Stimulated activated naive CD4-positive, alpha-beta T cell treated with Interleukin-2 at 50 U/mL for 16 hours (primary cell): ENCODE data around the gene TCF4.

Experiments
- DNase-seq: peaks from one replicate; lab custom pipeline; 2025; lab: John Stamatoyannopoulos, UW

TCF4 gene

DNA sequence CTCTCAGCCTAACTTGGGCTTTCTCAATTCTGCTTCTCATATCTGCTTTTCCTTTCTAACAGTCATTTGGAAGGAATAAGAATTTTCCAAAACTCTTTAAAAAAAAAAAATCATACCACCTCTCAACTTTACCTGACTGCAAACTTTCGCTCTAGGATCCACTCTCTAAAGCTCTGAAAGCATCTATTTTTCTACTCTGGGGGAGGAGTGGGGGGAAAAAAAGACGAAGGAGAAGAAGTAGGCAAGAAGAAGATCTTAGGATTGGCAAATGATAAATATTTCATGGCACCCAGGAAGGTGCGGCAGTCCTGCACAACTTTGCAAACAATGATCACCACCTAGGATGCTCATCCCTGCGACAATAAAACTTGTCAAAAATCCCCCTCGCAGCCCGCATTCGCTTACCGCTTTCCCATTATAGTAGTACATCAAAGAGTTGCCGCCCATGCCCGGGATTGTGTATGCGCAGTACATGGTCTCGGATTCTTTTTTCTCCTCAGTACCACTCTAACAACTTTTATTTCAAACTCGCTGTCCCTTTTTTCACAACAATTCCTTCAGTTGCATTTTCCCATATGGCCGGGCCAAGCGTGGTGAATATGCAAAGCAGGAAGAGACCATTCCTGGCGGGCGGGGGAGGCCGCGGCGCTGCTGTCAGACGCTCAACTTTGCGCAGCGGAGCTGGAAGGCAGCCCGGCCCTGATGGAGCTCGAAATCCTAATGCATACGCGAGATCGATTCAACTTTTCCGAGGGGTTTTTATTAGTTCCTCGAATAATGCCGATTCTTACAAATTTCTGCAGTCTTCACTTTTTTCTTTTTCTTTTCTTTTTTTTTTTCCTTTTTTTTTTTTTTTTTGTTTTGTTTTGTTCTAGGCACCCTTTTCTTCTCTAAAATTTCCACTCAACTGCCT is 266.5 kb downstream of the TCF4 start:
- no peak for DNase-seq

DNA sequence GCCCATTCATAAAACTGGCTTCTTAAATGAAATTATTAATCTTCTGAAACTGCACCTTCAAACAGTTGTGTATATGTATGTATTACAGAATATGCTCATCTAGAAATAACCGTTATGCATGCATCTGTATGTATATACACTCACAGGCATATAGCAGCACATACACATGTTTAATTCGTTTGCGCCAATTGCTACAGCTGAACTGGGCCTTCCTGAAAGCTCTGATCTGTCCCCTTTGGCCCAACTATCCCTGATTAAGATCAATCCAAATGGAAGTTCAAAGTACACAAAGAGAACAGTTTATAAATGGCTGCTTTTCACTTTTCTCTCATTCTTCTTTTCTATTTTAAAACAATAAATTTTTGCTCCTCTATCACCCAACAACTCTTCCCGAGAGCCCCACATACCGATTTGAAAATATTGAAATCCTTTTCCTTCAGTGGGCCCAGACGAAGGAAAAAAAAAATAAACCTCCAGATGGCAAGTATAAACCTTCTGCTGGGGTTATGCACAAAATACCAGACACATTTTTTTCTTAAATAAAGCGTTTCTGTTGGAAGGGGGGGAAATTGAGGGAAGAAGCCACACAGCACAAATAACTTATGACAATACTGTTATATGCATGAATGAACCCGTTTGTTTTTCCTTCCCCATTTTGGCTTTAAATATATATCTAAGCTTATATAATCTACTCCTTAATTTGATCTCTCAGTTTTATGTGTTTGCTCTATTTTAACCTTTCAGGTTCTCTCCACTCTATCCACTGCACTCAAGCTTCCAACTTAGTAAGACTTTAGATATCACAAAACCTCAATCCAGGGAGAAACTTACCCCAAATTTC is 267.3 kb downstream of the TCF4 start:
- DNase-seq = no peak

DNA sequence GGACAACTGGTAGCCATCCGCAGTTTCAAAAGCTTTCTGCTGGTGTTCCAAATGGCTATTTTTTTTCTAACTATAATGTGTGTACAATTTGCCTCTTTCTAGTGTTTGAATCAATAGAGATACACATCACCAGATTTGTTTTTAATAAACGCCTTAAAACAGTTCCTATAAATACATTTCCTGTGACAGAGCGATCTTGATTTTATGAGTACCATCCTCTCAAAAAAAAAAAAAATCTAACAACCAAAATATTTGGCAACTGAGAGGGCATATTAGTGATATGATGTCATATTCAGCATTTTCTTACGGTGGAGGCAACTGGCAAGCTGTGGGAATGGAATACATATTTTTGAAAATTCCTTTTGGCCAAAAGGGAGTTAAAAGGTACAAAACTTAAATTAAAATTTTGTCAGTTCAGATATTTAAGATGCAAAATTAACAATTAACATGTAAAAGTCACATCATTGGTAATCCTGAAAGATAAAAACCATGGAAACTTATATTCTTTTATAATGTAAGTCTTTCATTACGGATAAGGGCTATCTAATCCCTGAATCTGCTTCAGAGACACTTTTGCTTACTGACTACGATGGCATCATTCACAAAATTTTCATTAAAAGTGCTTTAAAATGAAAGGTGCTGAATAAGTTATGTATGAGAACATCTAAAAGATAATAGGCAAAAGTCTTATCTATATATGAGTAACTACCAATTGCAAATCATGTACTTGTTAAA is 268.4 kb downstream of the TCF4 start:
- no peak for DNase-seq

DNA sequence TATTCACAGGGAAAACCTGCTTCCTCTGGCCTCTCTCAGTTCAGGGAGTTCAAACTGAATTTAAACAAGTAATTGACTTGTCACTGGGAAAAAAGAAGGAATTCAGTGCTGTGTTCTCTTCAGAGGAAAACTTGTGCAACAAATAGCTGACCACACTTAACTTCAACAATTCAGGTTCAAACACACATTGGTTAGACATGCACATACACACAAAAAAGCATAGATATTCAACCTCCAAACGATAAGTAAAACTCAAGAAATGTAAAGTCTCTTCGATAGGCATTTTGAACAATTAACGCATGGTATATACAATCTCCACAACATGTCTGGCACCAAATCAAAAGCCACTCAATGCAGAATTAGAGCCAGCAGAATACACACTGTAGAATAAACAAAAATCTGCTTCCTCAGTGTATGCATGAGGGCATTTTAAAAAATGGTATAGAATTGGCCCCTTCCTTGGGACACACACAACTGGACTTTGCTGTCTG is 269.0 kb downstream of the TCF4 start:
- no peak for DNase-seq

DNA sequence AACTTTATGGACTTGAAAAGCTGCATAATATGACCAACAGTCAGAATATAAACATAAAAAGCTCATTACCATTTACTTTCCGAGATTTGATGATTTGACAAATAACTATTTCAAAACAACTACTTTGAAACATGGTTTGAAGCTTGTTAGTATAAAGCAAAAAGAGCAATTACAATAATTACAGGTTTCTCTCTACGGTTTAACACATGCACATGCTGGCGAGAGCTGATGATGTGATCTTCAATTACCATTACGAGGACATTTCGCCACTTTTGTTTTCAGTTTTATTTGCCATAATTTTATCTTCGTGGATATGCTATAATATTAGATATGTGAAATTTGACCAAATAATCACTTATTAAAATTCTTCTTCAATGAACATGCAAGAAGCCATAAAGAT is 270.1 kb downstream of the TCF4 start:
- no peak for DNase-seq

DNA sequence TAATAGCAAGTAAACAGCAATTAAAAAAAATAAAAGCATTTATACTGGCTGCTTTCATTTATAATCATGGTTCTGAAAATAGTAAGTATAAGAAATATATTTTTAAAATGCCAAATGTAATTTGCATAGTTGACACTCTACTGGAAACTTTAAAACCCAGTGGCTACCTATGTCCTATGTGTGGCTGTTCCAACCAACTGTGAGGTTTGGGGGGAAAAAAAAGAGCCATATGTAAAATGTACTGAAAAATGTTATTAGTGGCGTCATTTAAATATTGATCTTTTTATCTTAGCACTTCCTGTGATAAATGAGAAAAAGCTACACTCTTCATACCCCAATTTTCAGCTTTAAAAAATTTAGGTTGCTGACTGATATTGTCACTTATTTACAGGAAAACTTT is 270.7 kb downstream of the TCF4 start:
- no peak for DNase-seq

DNA sequence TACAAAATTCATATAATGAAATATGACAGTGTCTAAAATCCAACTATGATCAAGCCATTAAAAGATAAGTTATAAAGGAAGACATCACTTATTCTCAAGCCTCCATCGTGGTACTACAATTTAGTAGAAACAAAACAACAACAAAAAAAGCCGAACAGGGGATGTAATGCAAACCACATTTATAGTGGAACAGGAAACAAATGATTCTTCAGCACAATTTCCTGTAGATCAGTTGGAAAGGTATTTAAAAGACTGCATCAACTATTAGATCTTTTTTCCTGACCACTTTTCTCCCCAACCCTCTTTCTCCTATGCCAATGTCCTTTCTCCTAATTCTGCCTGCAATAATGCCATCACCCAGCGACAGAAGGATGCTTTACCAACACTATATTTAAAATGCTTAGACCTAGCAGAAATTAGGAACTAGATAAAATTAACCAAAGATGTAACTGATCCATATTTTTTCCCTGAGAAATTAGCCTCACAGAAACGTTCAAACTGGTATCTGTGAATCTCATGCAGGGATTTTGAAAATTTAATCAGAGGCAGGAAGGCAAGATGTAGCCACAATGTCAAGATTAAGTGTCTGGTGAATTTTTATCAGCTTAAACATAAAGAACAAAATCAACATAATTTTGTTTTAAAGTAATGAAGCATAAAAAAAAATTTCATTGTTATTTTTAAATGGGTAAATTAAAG is 271.4 kb downstream of the TCF4 start:
- no peak for DNase-seq

DNA sequence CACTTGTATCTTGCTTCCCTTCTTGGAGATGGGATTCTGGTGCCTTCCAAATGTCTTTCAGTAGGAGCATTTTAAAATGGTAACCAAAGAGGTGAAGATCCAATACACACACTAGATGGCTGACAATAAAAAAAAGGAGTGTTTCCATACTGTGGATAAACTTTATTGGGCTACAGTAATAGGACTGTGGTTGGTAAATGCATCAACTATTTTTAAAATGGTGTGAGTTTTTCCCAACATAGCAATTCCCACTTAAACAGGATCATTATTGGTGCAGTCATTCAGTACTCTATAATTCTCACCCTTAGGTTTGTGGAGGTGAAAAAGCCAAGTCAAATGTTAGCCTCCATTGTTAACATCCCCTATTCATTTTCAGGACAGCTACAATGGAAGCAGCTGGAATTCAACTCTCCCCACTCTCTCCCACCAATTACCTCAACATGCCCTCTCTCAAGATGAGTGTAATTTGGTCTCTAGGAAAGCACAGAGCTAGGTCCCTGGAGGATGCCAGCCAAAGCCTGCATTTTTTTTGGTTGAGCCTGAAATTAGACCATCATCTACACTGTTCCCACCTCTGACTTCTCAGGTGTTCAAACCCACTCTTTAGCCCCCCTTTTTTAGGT is 273.3 kb downstream of the TCF4 start:
- DNase-seq = no peak

DNA sequence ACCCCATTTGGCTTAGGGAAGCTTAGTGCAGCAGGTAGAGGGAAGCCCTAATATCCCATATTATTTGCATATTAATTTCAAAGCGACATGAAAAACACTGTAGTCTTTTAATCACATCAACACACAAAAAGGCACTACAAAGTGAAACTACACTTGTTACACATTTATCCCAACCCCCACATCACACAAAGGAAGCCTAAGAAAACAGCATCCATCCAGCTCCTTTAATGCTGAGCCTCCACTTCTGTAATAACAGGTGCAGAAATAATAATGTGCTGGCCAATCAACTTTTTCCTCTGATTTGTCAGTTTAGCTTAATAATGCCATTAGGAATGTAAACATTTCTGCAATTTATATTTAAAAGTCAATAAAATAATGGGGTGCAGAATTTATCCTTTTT is 274.0 kb downstream of the TCF4 start:
- no peak for DNase-seq

DNA sequence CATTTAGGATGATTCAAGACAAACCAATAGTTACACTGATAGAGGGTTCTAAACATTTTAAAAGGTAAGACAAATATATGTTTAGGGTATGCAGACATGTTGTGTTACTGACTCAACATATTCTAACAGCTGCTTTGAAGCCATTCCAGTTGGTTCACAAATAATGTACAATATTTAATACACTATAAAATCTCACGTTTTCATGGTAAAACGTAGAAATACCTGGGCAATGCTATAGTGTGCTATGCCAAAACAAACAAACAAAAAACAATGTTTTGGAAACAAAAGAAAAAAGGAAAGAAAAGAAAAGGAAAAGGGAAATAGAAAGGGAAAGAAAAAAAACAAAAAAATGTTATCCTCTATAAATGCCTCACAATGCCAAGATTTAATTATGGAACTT is 277.1 kb downstream of the TCF4 start:
- no peak for DNase-seq

DNA sequence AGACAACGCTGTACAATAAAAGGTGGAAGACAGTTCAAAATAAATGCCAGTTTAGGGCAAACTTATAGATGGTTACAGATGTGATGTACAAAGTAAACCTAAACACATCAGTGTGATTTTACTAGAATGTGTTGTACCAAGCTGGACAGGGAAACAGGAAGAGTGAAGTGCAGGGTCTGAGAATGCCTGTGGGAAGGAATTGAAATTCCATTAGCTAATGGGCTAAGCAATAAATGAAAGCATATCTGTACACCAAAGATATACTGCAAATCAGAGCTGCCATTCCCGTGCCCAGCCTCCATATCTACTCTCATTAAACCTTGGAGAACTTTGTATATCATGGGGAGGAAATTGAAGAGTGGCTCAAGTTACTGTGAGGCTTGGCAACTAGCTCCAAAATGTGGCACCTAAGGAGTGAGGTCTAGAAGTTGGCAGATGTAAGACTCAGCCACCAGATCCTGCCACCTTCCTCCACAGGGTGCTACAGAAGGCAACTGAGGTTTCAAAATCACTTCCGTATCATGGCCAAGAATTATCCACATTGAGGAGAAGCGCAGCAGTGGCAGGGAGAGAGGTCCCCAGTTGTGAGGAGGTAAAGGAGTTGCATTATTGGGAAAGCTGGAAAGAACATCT is 277.8 kb downstream of the TCF4 start:
- no peak for DNase-seq

DNA sequence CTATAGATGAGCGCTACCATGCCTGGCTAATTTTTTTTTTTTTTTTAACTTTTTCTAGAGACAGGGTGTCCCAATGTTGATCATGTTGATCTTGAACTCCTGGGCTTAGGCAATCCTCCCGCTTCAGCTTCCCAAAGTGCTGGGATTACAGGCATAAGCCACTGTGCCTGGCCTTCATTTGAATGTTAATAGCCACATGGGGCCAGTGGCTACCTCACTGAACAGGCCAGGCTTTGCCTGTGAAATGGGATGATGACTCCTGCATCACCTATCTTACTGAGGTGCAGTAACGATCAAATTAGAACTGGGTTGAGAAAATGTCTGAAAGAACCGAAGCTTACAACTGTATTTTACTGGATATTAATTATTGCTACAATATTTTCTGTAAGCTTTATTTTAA is 278.7 kb downstream of the TCF4 start:
- no peak for DNase-seq

DNA sequence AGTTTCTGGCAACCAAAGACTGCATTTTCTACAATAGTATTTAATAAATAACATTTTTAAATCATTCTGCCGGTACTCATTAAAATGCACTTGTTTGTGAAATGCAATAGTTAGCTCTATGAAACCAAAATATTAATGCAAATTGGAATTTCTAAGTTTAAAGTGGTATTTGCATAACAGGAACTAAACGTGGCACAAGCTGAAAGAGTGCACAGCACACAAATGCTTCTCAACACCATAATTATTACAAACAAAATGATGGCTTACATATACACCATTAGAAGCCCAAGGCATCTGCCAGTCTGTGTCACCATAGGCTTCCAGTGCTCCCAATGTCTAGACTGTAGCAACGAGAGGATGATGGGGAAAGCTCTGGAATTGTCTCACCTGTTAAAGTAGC is 280.5 kb downstream of the TCF4 start:
- no peak for DNase-seq

DNA sequence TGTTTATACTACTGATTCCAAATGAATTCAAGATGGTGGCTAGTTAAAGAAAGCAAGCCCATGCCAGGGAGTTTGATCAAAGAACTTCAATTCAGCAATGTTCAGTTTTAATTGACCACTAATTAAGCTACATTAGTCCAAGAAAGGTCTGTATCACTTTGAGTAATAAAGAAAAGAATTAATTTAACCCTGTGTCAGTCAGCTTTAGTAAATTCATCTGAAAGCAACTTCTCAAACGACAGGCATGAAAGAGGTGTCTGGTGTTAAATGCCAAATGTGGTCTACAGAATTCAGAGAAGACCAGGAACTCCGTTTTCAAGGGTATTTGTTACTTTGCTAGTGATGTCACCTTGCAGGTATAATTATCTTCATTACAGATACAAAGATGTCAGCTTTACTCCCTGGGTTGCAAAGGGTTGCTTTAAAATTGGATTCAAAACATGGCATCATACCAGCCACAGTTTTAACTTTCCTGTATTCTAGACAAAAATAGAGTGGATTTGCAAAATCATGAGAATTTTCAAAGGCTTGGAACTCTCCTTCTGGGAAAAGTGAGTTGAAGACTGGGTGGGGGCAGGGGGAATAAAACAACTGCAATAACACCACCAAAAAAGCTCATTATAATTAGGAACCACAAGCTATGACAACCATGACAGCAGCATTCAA is 281.5 kb downstream of the TCF4 start:
- no peak for DNase-seq

DNA sequence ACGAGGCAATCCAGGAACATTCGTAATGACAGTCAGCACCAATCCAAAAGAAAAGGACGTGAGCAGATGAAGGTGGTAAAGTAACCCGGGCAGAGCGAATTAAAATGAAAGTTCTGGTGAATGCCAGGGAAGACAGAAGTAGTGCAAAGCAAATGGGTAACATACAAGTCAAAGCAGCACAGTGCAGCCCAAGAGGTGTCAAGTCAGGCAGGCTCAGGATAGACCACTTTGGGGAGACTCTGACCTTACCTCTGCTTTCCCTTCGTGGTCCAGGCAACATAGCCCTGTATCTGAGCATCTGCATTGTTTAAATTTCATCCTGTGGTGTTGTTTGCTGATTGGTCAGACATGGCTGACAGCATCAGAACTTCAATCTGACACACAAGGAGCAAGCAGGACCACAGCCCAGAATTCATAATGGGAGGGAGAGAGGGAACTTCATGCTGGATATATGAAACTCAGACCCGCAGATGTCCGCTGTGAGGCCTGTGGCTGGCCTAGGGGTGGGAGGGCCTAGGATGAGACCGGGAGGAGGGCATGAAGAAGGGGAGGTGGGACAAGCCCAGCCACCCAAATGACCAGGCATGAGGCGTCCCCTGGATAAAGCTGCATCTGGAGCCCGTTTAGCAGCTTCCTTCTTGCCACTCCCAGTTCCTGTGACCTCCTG is 285.7 kb downstream of the TCF4 start:
- DNase-seq = no peak

DNA sequence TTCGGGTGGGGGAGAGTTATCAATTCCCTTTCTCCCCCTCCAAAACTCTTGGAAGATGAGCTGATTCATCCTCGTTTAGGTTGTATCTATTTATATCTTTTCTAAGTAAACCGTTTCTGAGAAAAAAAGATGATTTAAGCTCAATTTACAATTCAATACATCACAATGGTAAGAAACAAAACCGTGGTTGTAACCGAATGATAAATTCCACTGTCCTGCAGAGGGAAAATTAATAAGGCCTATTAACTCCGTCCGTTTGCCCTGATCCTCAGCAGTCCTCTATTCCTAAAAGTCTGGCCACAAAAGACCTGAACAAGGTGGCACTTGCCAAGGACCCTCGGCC is 286.2 kb downstream of the TCF4 start:
- no peak for DNase-seq

DNA sequence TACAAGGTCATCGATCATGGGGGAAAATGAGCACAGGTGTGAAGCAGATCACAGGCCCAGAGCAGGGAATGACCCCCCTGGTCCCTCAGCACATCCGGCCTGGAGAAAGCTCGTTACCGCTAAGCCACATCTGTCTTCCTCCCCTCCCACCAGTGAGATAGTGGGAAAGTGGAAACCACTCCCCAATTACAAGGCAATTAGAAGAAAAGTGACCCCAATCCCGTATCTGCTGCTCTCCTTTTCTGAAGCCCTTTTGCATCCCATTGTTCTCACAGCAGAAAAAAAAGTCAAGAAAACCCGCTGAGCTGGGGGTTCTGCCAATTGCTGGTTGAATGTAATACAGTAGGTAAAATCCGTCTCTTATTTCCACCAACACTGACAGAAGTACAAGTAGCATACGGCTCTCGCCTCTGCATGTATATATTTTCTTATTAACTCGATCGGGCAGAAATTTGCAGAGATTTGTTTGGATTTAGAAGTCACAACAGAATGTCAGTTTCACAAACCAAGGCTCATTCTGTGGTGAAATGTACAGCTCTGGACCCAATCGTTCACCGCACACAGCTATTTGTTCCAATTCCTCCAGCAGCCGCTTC is 287.0 kb downstream of the TCF4 start:
- no peak for DNase-seq

DNA sequence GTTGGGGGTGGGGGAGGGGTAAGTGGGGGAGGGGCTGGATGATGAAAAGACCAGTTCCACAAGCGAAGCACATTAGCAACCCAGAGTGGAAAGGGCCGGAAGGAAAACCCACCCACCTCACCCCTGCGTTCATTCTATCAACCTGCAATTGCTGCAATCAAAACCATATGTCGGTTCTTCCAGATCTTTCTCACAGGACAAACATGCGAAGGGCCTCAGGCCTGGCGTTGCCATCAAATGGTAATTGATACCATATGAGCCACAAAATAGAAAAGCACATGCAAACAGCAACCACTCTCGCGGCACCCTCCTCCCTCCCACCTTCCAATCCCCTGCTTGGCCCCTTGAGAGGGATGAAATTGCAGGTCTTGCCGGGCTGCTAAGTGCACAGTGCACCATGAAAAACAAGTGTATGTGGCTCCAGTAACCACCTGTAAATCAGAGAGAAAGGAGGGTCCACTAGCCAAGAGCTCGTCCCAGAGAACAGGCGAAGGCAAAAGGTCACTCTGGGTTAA is 287.5 kb downstream of the TCF4 start:
- DNase-seq = no peak

DNA sequence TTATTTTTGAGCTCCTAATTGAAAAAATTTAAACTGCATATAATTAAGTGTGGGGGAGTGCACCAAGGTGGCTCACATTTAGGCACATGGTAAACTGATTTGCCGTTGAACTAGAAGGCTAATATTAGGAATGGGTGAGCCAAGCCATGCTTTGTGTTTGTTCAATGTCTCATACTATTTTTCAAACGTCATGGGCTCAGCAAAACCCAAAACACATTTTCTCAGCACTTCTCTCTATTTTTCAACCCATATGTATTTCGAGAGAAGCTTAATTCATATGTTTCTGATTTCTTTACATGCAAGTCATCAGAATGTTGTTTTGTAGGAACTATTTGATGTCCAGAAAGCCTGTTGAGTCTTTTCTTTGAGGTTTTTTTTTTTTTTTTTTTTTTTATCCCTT is 291.2 kb downstream of the TCF4 start:
- DNase-seq = no peak
